Neural progenitor cell (in vitro differentiated cells): ENCODE measurements around the gene GPR42. TPM values are rescaled to one million over a fixed set of nuclear protein-coding genes. Genes with fewer than 3 reads are reported as not detected.
"Not testable (repeated sequence)": the region's sequence is repeated elsewhere in the genome, so short reads cannot be mapped to it uniquely, and the experiment has no call there.

ENCODE experiments used
- DNase-seq: peaks from one replicate; pipeline ENCODE4 v3.0.0-alpha.2; 2016; ENCODE audit warnings: low spot score
- H2AFZ ChIP-seq: fragments of 200-600 bp; sonication (generic); replicated peaks from 2 replicates; pipeline ENCODE4 v1.6.1; 2016; ENCODE audit warnings: antibody characterized with exemption
- H3F3A ChIP-seq: fragments of 200-600 bp; sonication (generic); 2 replicates; pipeline ENCODE4 v1.6.1; 2016; ENCODE audit warnings: antibody characterized with exemption, low read depth
- H3K27ac ChIP-seq: fragments of 200-600 bp; sonication (generic); 2 replicates; pipeline ENCODE4 v1.5.1; 2016; ENCODE audit warnings: mild to moderate bottlenecking
- H3K27me3 ChIP-seq: fragments of 200-600 bp; sonication (generic); 2 replicates; pipeline ENCODE4 v1.6.1; 2016; ENCODE audit warnings: mild to moderate bottlenecking, moderate library complexity
- H3K36me3 ChIP-seq: fragments of 200-600 bp; sonication (generic); 2 replicates; pipeline ENCODE4 v1.5.1; 2016
- H3K4me1 ChIP-seq: fragments of 200-600 bp; sonication (generic); 2 replicates; pipeline ENCODE4 v1.6.1; 2016; ENCODE audit warnings: mixed run types
- H3K4me2 ChIP-seq: fragments of 200-600 bp; sonication (generic); 2 replicates; pipeline ENCODE4 v1.6.1; 2016
- H3K4me3 ChIP-seq: fragments of 200-600 bp; sonication (generic); 2 replicates; pipeline ENCODE4 v1.5.1; 2016
- H3K79me2 ChIP-seq: fragments of 200-600 bp; sonication (generic); 2 replicates; pipeline ENCODE4 v1.6.1; 2016; ENCODE audit warnings: low read depth
- H3K9ac ChIP-seq: fragments of 200-600 bp; sonication (generic); 2 replicates; pipeline ENCODE4 v1.6.1; 2016
- H3K9me3 ChIP-seq: fragments of 200-600 bp; sonication (generic); 2 replicates; pipeline ENCODE4 v1.5.1; 2016; ENCODE audit warnings: low read depth
- H4K20me1 ChIP-seq: fragments of 200-600 bp; sonication (generic); 2 replicates; pipeline ENCODE4 v1.6.1; 2016; ENCODE audit warnings: low read depth
- H3K27ac Mint-ChIP-seq: 3 replicates; pipeline ENCODE4 v1.8.0; 2021; ENCODE audit warnings: mixed read lengths
- H3K27me3 Mint-ChIP-seq: 2 replicates; pipeline ENCODE4 v1.8.0; 2022; ENCODE audit warnings: low read depth, mild to moderate bottlenecking, inconsistent platforms, moderate library complexity, mixed read lengths; ENCODE audit not compliant: insufficient read depth
- H3K36me3 Mint-ChIP-seq: 3 replicates; pipeline ENCODE4 v1.8.0; 2021; ENCODE audit warnings: mixed read lengths
- H3K4me1 Mint-ChIP-seq: 3 replicates; pipeline ENCODE4 v1.8.0; 2021; ENCODE audit warnings: mixed read lengths
- H3K4me3 Mint-ChIP-seq: 3 replicates; pipeline ENCODE4 v1.8.0; 2021; ENCODE audit warnings: mild to moderate bottlenecking, moderate library complexity, mixed read lengths
- H3K9me3 Mint-ChIP-seq: 3 replicates; pipeline ENCODE4 v1.8.0; 2020; ENCODE audit warnings: mixed read lengths
- EZH2 ChIP-seq: fragments of 200-600 bp; sonication (generic); IDR thresholded peaks from 2 replicates; pipeline ENCODE4 v1.6.1; 2017; ENCODE audit warnings: antibody characterized with exemption, mild to moderate bottlenecking, moderate library complexity
- EZH2phosphoT487 ChIP-seq: fragments of 200-600 bp; sonication (generic); IDR thresholded peaks from 2 replicates; pipeline ENCODE4 v1.6.1; 2017; ENCODE audit warnings: antibody characterized with exemption
- total RNA-seq: library from RNA; depleted of rRNA; stranded (reverse); fragments of >200 nt; gene quantifications from 2 replicates; pipeline ENCODE4 v1.2.3, GENCODE V29; 2015; ENCODE audit warnings: low replicate concordance
- TF ChIP-seq, protein P1 (sequence below): fragments of 200-600 bp; sonication (generic); IDR thresholded peaks from 2 replicates; pipeline ENCODE4 v1.5.1; 2017; ENCODE audit warnings: antibody characterized with exemption, mild to moderate bottlenecking

Gene GPR42
- total RNA-seq, 1 donor from 2014 or later, result not detected

DNA sequence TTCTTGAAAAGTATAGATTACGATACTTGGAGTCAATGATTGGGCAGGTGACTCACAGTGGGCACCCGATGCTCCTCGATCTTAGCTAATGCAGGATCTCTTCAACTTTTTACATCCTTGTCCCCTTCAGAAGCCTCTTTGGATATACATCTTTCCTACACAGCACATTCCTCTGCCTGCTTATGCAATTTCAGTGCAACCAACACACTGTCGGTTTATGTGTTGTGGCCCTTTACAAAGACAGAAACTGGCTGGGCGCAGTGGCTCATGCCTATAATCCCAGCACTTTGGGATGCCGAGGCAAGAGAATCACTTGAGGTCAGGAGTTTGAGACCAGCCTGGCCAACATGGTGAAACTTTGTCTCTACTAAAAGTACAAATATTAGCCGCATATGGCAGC lies 2.6 kb downstream of the GPR42 start:
- DNase-seq, result no peak
- no peaks in the 10 kb centered on the region for H3K4me1 Mint-ChIP-seq
- no peak overlapping the region for H3K4me3 Mint-ChIP-seq
- no peaks in the 10 kb centered on the region for H3K36me3 ChIP-seq
- H3K4me2 ChIP-seq, result no peak overlapping the region
- no peaks in the 10 kb centered on the region for H3K4me1 ChIP-seq
- H2AFZ ChIP-seq, result no peak overlapping the region
- no peaks in the 10 kb centered on the region for H3K27me3 ChIP-seq
- no peaks in the 10 kb centered on the region for H3K9me3 ChIP-seq
- no peak overlapping the region for H3K27ac ChIP-seq
- H3K27ac Mint-ChIP-seq, result no peak overlapping the region
- H3F3A ChIP-seq, result no peaks in the 10 kb centered on the region
- H3K79me2 ChIP-seq, result no peaks in the 10 kb centered on the region
- TF ChIP-seq, protein P1, sequence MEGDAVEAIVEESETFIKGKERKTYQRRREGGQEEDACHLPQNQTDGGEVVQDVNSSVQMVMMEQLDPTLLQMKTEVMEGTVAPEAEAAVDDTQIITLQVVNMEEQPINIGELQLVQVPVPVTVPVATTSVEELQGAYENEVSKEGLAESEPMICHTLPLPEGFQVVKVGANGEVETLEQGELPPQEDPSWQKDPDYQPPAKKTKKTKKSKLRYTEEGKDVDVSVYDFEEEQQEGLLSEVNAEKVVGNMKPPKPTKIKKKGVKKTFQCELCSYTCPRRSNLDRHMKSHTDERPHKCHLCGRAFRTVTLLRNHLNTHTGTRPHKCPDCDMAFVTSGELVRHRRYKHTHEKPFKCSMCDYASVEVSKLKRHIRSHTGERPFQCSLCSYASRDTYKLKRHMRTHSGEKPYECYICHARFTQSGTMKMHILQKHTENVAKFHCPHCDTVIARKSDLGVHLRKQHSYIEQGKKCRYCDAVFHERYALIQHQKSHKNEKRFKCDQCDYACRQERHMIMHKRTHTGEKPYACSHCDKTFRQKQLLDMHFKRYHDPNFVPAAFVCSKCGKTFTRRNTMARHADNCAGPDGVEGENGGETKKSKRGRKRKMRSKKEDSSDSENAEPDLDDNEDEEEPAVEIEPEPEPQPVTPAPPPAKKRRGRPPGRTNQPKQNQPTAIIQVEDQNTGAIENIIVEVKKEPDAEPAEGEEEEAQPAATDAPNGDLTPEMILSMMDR, result no peak
- no peak for TF ChIP-seq EZH2
- TF ChIP-seq EZH2phosphoT487, result no peak
- no peaks in the 10 kb centered on the region for H4K20me1 ChIP-seq
- H3K27me3 Mint-ChIP-seq, result peaks cover 7% of the 10 kb centered on the region
- no peak overlapping the region for H3K4me3 ChIP-seq
- no peaks in the 10 kb centered on the region for H3K36me3 Mint-ChIP-seq
- no peak overlapping the region for H3K9ac ChIP-seq
- peaks cover 2% of the 10 kb centered on the region for H3K9me3 Mint-ChIP-seq

DNA sequence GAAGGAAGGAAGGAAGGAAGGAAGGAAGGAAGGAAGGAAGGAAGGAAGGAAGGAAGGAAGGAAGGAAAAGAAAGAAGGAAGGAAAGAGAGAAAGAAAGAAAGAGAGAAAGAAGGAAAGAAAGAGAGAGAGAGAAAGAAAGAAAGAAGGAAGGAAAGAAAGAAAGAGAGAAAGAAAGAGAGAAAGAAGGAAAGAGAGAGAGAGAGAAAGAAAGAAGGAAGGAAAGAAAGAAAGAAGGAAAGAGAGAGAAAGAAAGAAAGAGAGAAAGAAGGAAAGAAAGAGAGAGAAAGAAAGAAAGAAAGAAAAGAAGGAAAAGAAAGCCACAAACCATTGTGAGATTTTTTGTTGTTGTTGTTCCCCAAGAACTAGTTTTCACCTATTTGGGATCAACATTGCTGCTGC lies 3.2 kb downstream of the GPR42 start:
- H3K36me3 Mint-ChIP-seq, H3K36me3 ChIP-seq, H3K4me1 Mint-ChIP-seq, H3K4me3 Mint-ChIP-seq, H3K4me2 ChIP-seq, DNase-seq, H3K27ac ChIP-seq, H3K9me3 ChIP-seq, H3K79me2 ChIP-seq, H3K4me3 ChIP-seq, H3K27me3 ChIP-seq, H2AFZ ChIP-seq, H3K27me3 Mint-ChIP-seq, H3K9ac ChIP-seq, H3K27ac Mint-ChIP-seq, H4K20me1 ChIP-seq, H3K9me3 Mint-ChIP-seq, H3F3A ChIP-seq, H3K4me1 ChIP-seq: not testable (repeated sequence)

DNA sequence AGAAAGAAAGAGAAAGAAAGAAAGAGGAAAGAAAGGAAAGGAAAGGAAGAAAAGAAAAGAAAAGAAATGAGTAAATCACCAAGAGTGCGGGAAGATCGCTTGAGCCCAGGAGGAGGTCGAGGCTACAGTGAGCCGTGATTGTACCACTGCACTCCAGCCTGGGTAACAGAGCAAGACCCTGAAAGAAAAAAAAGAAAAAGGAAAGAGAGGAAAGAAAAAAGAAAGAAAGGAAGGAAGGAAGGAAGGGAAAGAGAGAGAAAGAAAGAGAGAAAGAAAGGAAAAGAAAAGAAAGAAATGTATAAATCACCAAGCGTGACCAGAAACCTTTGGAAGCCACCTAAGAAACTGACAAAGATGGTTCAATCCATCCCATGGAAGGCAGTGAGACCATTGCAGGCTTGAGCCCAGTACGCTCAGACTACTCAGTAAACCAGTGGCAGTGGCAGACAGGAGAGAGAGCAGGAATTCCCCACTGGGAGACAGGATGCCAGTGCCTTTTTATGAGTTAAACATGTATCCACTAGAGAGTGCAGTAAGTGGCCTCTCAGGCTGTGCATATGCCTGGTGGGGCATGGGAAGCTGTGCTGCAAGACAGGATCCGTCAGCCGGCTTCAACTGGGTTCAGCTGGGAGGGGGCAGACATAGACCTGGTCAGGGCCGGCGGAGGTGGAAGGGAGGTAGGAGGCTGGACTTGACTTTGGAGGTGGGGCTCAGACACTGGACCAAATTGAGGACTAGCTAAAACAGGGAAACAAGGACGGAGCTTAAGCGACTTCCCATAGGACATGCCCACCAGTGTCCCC lies 4.8 kb downstream of the GPR42 start:
- TF ChIP-seq EZH2phosphoT487, result no peak
- TF ChIP-seq, protein P1, result no peak
- no peak for TF ChIP-seq EZH2
- H3K79me2 ChIP-seq, result no peaks in the 10 kb centered on the region
- no peaks in the 10 kb centered on the region for H3K4me1 Mint-ChIP-seq

DNA sequence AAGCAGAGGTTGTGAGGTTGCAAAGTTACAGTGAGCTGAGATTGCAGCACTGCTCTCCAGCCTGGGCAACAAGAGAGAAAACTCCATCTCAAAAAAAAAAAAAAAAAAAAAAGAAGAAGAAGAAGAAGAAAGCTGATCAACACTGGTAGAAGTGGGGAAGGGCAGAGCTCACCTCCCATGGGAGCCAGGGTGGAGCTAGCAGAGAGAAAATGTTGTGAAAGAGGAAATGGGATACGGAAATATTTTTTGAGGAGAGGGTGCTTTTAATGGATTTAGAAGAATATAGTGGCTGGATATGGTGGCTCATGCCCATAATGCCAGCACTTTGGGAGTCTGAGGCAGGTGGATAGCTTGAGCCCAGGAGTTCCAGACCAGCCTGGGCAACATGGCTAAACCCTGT lies 6.8 kb downstream of the GPR42 start:
- Mint-ChIP-seq H3K4me3 (no peak overlapping the region), H3K27ac (no peak overlapping the region), H3K4me1 (no peaks in the 10 kb centered on the region), H3K27me3 (peaks cover 10% of the 10 kb centered on the region), H3K9me3 (peaks cover 9% of the 10 kb centered on the region), H3K36me3 (no peaks in the 10 kb centered on the region)
- TF ChIP-seq EZH2 (no peak), EZH2phosphoT487 (no peak)
- TF ChIP-seq, protein P1, result no peak
- H3K4me3 ChIP-seq, result no peak overlapping the region
- no peaks in the 10 kb centered on the region for H3K79me2 ChIP-seq
- H3K27me3 ChIP-seq, result no peaks in the 10 kb centered on the region
- no peaks in the 10 kb centered on the region for H3F3A ChIP-seq
- no peak overlapping the region for H3K27ac ChIP-seq
- no peaks in the 10 kb centered on the region for H3K36me3 ChIP-seq
- no peaks in the 10 kb centered on the region for H4K20me1 ChIP-seq
- no peak overlapping the region for H3K4me2 ChIP-seq
- no peak overlapping the region for H3K9ac ChIP-seq
- no peak overlapping the region for H2AFZ ChIP-seq
- H3K9me3 ChIP-seq, result no peaks in the 10 kb centered on the region
- no peak for DNase-seq
- H3K4me1 ChIP-seq, result no peaks in the 10 kb centered on the region

More for the DNA sequence above, 4.8 kb downstream of the GPR42 start:
- no peak overlapping the region for H3K27ac ChIP-seq
- no peaks in the 10 kb centered on the region for H3F3A ChIP-seq
- no peak for DNase-seq
- Mint-ChIP-seq H3K4me3 (no peak overlapping the region), H3K27me3 (peaks cover 10% of the 10 kb centered on the region), H3K9me3 (peaks cover 2% of the 10 kb centered on the region), H3K36me3 (no peaks in the 10 kb centered on the region), H3K27ac (no peak overlapping the region)
- no peaks in the 10 kb centered on the region for H3K36me3 ChIP-seq
- no peaks in the 10 kb centered on the region for H4K20me1 ChIP-seq
- no peaks in the 10 kb centered on the region for H3K4me1 ChIP-seq
- H3K4me3 ChIP-seq, result no peak overlapping the region
- no peak overlapping the region for H2AFZ ChIP-seq
- no peak overlapping the region for H3K4me2 ChIP-seq
- no peak overlapping the region for H3K9ac ChIP-seq
- H3K27me3 ChIP-seq, result no peaks in the 10 kb centered on the region
- no peaks in the 10 kb centered on the region for H3K9me3 ChIP-seq
